ENCODE results near the gene RMRP.
"Not testable (repeated sequence)": the region's sequence is repeated elsewhere in the genome, so short reads cannot be mapped to it uniquely, and the experiment has no call there.

The RMRP gene

DNA sequence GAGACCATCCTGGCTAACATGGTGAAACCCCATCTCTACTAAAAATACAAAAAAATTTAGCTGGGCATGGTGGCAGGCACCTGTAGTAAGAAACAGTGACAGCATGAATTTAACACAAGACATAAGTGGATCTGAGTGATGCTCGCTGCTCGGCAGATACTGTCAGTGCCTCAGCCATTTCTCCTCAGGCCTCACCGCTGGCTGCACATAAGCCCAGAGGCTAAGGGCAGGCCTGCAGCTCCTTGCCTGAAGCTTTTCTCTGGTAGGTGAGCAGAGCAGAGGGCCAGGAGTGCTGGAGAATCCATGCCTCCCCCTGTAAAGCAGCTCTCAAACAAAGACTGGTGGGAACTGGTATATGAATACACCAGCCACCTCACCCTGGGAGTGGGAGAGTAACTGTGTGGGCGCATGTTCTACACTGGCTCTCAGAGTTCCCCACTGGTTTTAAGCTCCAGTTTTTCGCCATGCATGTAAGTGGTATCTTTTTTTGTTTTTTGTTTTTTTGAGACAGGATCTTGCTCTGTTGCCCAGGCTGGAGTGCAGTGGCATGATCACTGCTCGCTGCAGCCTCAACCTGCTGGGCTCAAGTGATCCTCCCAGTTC, 29.3 kb downstream of the RMRP start:
- H3K4me3 ChIP-seq (ENCODE audit: low read depth, low read length): no peak overlapping the region
- H3K79me2 ChIP-seq (ENCODE audit: control insufficient read depth, insufficient read depth, low read length, unreplicated experiment): no peaks in the 10 kb centered on the region
- no peaks in the 10 kb centered on the region for H3K4me1 ChIP-seq (ENCODE audit: control insufficient read depth, insufficient read depth, low read length, unreplicated experiment)
- no peak overlapping the region for H3K27ac ChIP-seq (ENCODE audit: low read depth, low read length)
- H3K36me3 ChIP-seq (ENCODE audit: insufficient read depth, low read length): no peaks in the 10 kb centered on the region
- no peak overlapping the region for H2AFZ ChIP-seq (ENCODE audit: low read length, unreplicated experiment)
- no peaks in the 10 kb centered on the region for H3K27me3 ChIP-seq (ENCODE audit: insufficient read depth, low read length)

DNA sequence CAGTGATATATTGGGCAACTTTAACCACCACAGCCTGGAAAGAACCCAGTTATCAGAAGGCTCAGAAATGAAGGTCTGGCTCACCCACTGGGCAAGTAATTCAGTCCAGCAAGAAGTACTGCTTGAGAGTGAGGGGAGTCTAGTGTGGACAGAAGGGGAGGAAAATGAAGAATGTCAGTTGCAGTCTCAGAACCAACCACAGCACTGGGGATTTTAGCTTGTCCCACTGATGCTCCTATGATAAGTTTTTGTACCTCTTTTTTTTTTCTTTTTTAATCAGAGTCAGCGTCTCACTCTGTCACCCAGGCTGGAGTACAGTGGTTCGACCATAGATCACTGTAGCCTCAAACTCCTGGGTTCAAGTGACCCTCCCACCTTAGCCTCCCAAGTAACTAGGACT, 30.2 kb downstream of the RMRP start:
- no peaks in the 10 kb centered on the region for H3K79me2 ChIP-seq (ENCODE audit: control insufficient read depth, insufficient read depth, low read length, unreplicated experiment)
- no peak overlapping the region for H2AFZ ChIP-seq (ENCODE audit: low read length, unreplicated experiment)
- H3K4me1 ChIP-seq (ENCODE audit: control insufficient read depth, insufficient read depth, low read length, unreplicated experiment): no peaks in the 10 kb centered on the region
- H3K27me3 ChIP-seq (ENCODE audit: insufficient read depth, low read length): no peaks in the 10 kb centered on the region
- no peak overlapping the region for H3K27ac ChIP-seq (ENCODE audit: low read depth, low read length)
- no peak overlapping the region for H3K4me3 ChIP-seq (ENCODE audit: low read depth, low read length)
- no peaks in the 10 kb centered on the region for H3K36me3 ChIP-seq (ENCODE audit: insufficient read depth, low read length)

DNA sequence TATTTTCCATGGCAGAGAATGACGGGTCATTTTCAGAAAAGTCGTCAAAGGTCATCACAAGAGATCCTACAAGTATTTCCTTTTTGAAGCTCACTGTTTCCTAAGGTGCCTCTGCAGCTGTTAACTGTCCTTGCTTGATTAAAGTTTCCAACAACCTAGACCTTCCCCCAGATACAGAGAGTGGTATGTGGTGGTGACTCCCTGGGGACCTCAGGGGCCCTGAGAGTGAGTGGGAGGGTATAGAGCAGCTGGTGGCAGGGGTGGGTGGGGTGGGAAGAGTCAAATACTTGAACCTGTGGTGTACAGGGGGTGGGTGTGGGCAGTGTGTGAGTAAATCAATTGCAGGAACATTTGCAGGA, 38.0 kb downstream of the RMRP start:
- Histone ChIP-seq H2AFZ (ENCODE audit: low read length, unreplicated experiment) (no peak overlapping the region), H3K4me1 (ENCODE audit: control insufficient read depth, insufficient read depth, low read length, unreplicated experiment) (no peaks in the 10 kb centered on the region), H3K79me2 (ENCODE audit: control insufficient read depth, insufficient read depth, low read length, unreplicated experiment) (no peaks in the 10 kb centered on the region), H3K4me3 (ENCODE audit: low read depth, low read length) (no peak overlapping the region), H3K27me3 (ENCODE audit: insufficient read depth, low read length) (peaks cover 32% of the 10 kb centered on the region), H3K27ac (ENCODE audit: low read depth, low read length) (no peak overlapping the region), H3K36me3 (ENCODE audit: insufficient read depth, low read length) (no peaks in the 10 kb centered on the region)

DNA sequence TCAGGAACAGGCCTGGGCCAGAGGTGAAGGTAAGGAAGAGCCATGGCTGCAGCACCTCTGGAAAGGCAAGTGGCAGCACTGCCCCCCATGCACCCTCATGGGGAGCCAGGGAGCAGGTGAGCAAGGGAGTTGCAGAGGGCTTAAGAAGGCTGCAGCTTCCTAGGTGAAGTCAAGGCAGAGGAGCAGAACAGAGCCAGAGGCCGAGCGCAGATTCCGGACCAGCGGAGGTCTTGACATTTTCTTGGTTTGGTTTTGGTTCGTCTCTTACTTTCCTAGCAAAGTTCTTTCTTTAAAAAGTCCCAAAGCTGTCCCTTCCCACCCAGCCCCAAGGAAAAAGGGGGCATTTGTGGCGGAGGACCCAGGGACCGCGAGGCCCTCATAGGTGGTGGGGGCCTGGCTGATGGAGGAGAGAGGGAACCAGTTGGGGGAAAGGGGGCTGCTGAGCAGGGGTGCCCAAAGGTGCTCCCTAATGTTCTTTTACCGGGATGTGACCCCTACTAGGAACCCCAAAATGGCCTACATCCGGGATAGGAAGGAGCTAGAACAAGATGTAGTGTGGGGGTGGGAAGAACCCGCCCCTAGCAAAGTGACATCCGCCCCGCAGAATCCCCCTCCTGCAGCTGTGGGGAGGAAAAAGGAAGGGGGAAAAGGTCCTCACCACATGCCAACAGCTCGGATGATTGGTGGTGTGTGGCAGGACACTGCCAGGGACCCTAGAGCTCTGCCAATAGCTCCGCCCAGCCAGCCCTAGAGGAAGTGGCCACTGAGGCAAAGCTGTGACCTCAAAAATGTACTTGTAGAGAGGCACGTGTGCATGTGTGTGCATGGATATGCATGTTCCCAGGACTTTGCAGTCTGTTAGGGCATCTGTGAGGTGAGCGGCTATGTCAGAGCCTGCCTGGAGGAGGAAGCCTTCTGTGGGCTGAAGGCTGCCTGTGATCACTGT, 38.7 kb downstream of the RMRP start:
- H3K79me2 ChIP-seq (ENCODE audit: control insufficient read depth, insufficient read depth, low read length, unreplicated experiment): no peaks in the 10 kb centered on the region
- no peak overlapping the region for H2AFZ ChIP-seq (ENCODE audit: low read length, unreplicated experiment)
- H3K27ac ChIP-seq (ENCODE audit: low read depth, low read length): no peak overlapping the region
- H3K4me3 ChIP-seq (ENCODE audit: low read depth, low read length): no peak overlapping the region
- no peaks in the 10 kb centered on the region for H3K36me3 ChIP-seq (ENCODE audit: insufficient read depth, low read length)
- H3K4me1 ChIP-seq (ENCODE audit: control insufficient read depth, insufficient read depth, low read length, unreplicated experiment): no peaks in the 10 kb centered on the region
- H3K27me3 ChIP-seq (ENCODE audit: insufficient read depth, low read length): peaks cover 37% of the 10 kb centered on the region

DNA sequence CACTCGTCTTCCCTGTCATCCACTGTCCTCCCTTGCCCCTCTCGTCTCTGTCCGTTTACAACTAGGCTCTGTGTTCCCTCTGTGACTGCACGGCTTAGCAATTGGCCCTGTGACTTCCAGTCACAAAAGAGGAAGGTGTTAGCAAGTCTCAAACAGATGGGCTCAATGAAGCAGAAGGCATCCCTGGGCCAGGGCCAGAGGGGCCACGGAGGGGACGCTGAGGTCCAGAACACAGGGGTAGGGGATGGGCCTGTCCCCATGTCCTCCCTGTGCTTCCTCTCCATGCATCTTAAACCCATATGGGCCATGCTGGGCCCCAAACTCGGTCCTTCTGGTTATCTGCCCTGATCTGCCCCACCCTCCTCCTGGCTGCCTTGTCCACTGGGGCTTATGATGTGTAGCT, 39.5 kb downstream of the RMRP start, which contains the start of gene CD72:
CD72 (minus strand) TSS at position 89 of the 403 bp plus-strand sequence. CDS start 110 bp downstream, outside the sequence.
- no peak within 1 kb of the TSS for H3K27ac ChIP-seq (ENCODE audit: low read depth, low read length)
- H3K4me3 ChIP-seq (ENCODE audit: low read depth, low read length): peak within 1 kb of the TSS; percentile 42; the same call in 1 of the 2 replicates
- H3K4me1 ChIP-seq (ENCODE audit: control insufficient read depth, insufficient read depth, low read length, unreplicated experiment): no peaks in the 10 kb centered on the region
- H3K79me2 ChIP-seq (ENCODE audit: control insufficient read depth, insufficient read depth, low read length, unreplicated experiment): no peaks in the 10 kb centered on the region
- H3K36me3 ChIP-seq (ENCODE audit: insufficient read depth, low read length): no peaks in the 10 kb centered on the region
- H2AFZ ChIP-seq (ENCODE audit: low read length, unreplicated experiment): peak within 1 kb of the TSS; percentile 4
- peaks cover 37% of the 10 kb centered on the region for H3K27me3 ChIP-seq (ENCODE audit: insufficient read depth, low read length)

DNA sequence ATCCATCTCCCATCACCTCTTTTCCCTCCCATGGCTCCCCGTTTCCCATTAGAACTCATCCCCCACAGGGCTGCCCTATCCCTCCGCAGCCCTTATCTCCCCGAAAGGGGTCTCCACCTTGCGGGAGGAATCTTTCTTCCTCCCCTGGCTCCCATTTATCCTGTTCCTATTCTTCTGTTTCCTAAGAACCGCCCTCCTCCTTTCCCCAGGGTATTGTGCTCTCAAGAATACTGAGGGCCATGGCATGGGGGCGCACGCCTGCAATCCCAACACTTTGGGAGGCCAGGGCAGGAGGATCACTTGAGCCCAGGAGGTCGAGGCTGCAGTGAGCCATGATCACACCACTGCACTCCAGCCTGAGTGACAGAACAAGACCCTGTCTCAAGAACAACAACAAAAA, 40.3 kb downstream of the RMRP start:
- peaks cover 37% of the 10 kb centered on the region for H3K27me3 ChIP-seq (ENCODE audit: insufficient read depth, low read length)
- peak overlapping the region; percentile 42; the same call in 1 of the 2 replicates for H3K4me3 ChIP-seq (ENCODE audit: low read depth, low read length)
- H2AFZ ChIP-seq (ENCODE audit: low read length, unreplicated experiment): peak overlapping the region; percentile 4
- no peaks in the 10 kb centered on the region for H3K36me3 ChIP-seq (ENCODE audit: insufficient read depth, low read length)
- H3K27ac ChIP-seq (ENCODE audit: low read depth, low read length): no peak overlapping the region
- H3K79me2 ChIP-seq (ENCODE audit: control insufficient read depth, insufficient read depth, low read length, unreplicated experiment): no peaks in the 10 kb centered on the region
- H3K4me1 ChIP-seq (ENCODE audit: control insufficient read depth, insufficient read depth, low read length, unreplicated experiment): no peaks in the 10 kb centered on the region

DNA sequence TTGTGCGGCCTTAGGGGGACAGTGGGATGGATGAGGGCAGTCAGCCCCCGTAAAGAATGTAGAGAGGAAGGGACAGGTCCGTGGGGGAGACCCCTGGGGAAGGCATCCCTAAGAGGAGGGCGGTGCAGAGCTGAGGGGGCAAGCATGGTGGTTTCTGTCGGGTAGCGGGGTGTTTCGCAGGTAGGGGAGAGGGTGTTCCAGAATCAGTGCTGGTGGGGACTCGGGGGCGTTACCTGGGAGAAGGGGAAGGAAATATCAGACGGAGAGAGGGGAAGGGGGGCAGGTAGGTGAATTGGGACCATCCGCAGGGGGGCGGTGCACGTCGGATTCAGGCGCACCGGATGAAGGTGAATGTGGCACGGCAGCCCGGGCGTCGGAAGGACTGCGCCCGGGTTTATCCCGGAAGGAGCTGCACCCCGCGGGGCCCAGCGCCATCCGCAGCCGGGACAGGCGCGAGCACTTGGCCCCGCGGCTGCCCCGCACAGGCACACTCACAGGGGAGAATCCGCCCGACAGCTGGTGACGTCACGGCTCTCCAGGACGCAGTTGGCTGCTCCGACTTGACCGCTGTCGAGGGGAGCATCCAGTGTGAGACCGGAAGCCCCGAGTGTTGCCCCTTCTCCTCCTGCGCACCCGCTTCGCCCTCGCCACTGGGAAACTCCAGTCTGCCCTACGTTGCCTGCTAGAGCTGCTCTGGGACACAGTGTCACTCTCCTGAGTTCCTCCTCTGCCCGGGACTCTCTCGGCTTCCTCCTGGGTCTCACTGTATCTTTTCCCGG, 40.9 kb downstream of the RMRP start:
- H3K79me2 ChIP-seq (ENCODE audit: control insufficient read depth, insufficient read depth, low read length, unreplicated experiment): no peaks in the 10 kb centered on the region
- no peaks in the 10 kb centered on the region for H3K36me3 ChIP-seq (ENCODE audit: insufficient read depth, low read length)
- H3K4me3 ChIP-seq (ENCODE audit: low read depth, low read length): peak overlapping the region; percentile 42; the same call in 1 of the 2 replicates
- H3K4me1 ChIP-seq (ENCODE audit: control insufficient read depth, insufficient read depth, low read length, unreplicated experiment): no peaks in the 10 kb centered on the region
- H3K27ac ChIP-seq (ENCODE audit: low read depth, low read length): no peak overlapping the region
- H3K27me3 ChIP-seq (ENCODE audit: insufficient read depth, low read length): peaks cover 37% of the 10 kb centered on the region
- H2AFZ ChIP-seq (ENCODE audit: low read length, unreplicated experiment): peak overlapping the region; percentile 4

DNA sequence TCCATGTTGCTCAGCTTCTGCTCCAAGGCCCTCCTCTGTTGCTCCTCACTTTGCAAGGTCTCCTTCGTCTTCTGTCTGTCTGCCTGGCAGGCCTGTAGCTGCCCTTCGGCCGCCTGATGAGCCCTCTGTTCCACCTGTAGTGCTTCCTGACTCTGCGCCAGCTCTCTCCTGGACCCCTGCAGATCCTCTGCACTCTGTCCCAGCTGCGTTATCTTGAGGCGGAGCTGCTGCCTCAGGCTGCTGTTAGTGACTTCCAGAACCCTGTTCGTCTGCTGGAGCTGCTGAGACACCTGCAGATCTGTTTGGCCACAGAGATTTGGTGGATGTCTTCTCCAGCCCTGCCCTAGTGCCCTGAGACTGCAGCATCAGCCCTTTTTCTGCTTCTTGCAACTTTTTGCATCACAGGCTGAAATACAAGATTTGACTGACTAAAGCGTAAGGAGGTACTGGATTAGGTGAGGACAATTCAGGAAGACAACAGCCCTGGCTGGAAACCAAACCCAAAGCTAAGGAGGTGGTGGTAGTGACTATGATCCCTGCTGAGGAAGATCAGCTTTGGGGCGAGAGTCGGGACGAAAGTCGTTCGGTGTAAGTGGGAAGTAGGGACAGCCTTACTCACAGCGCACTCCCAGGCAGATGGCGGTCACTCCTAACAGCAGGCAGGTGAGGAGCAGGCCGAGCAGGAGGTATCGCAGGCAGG, 41.7 kb downstream of the RMRP start:
- Histone ChIP-seq H3K4me3 (ENCODE audit: low read depth, low read length) (no peak overlapping the region), H3K27me3 (ENCODE audit: insufficient read depth, low read length) (peaks cover 37% of the 10 kb centered on the region), H2AFZ (ENCODE audit: low read length, unreplicated experiment) (no peak overlapping the region), H3K79me2 (ENCODE audit: control insufficient read depth, insufficient read depth, low read length, unreplicated experiment) (no peaks in the 10 kb centered on the region), H3K4me1 (ENCODE audit: control insufficient read depth, insufficient read depth, low read length, unreplicated experiment) (no peaks in the 10 kb centered on the region), H3K36me3 (ENCODE audit: insufficient read depth, low read length) (no peaks in the 10 kb centered on the region), H3K27ac (ENCODE audit: low read depth, low read length) (no peak overlapping the region)

DNA sequence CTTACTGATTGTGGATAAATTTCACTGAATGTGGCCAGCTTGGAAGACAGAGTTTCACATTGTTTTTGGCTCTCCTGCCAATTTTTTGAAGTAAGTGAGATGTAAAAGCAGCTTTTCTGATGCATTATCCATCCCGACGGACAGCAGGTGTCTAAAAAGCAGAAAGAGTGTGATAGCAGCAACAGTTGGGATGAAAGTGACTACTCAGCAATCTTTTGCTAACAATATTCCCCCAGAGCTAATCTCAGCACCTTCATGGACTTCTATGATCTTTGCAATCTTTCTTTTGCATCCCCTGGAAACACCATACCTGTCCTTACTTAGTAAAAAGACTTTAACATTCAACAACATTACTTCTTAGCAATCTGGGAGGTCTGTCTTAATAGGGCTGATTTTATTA, 45.0 kb downstream of the RMRP start:
- Histone ChIP-seq H3K4me3 (ENCODE audit: low read depth, low read length) (no peak overlapping the region), H3K36me3 (ENCODE audit: insufficient read depth, low read length) (no peaks in the 10 kb centered on the region), H2AFZ (ENCODE audit: low read length, unreplicated experiment) (no peak overlapping the region), H3K27ac (ENCODE audit: low read depth, low read length) (no peak overlapping the region), H3K79me2 (ENCODE audit: control insufficient read depth, insufficient read depth, low read length, unreplicated experiment) (no peaks in the 10 kb centered on the region), H3K27me3 (ENCODE audit: insufficient read depth, low read length) (peaks cover 31% of the 10 kb centered on the region), H3K4me1 (ENCODE audit: control insufficient read depth, insufficient read depth, low read length, unreplicated experiment) (no peaks in the 10 kb centered on the region)

DNA sequence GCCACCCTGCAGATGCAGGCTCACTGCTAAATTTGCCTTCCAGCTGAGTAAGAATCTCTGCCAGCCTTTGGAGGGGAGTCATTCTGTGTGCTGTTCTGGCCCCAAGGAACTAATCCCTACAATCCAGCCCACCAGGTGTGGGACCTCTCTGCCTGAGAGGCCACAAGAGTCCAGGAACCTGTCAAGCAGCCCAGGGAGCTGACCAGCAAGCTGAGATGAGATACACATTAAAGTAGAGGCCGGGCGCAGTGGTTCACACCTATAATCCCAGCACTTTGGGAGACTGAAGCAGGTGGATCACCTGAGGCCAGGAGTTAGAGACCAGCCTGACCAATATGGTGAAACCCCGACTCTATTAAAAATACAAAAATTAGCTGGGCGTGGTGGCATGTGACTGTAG, 45.8 kb downstream of the RMRP start:
- not testable (repeated sequence) for H3K4me3 ChIP-seq (ENCODE audit: low read depth, low read length); H3K79me2 ChIP-seq (ENCODE audit: control insufficient read depth, insufficient read depth, low read length, unreplicated experiment); H3K4me1 ChIP-seq (ENCODE audit: control insufficient read depth, insufficient read depth, low read length, unreplicated experiment); H3K36me3 ChIP-seq (ENCODE audit: insufficient read depth, low read length); H3K27ac ChIP-seq (ENCODE audit: low read depth, low read length); H2AFZ ChIP-seq (ENCODE audit: low read length, unreplicated experiment)
- H3K27me3 ChIP-seq (ENCODE audit: insufficient read depth, low read length): peaks cover 23% of the 10 kb centered on the region
